Central memory CD8-positive, alpha-beta T cell (primary cell): ENCODE results near the gene SLC35G1.

ENCODE experiments used
- ATAC-seq: fragments of 150-1000 bp; cut with Tn5 transposase; replicated peaks from 2 replicates; pipeline ENCODE4 v1.10.0; 2022; ENCODE audit warnings: mild to moderate bottlenecking, moderate FRiP score, moderate number of reproducible peaks; ENCODE audit not compliant: poor library complexity, severe bottlenecking; ENCODE audit errors: extremely low read depth
- DNase-seq, 2 donors: peaks; one replicate each; pipeline ENCODE4 v3.0.0; 2021; ENCODE audit warnings: low spot score in 2 of 2
- H3K27ac Mint-ChIP-seq: one replicate; pipeline ENCODE4 v1.8.0; 2022; ENCODE audit warnings: low read depth, mild to moderate bottlenecking, moderate library complexity, mixed read lengths
- H3K27me3 Mint-ChIP-seq: one replicate; pipeline ENCODE4 v1.8.0; 2022; ENCODE audit warnings: mixed read lengths
- H3K36me3 Mint-ChIP-seq: one replicate; pipeline ENCODE4 v1.8.0; 2022; ENCODE audit warnings: mild to moderate bottlenecking, moderate library complexity, mixed read lengths; ENCODE audit not compliant: insufficient read depth
- H3K4me1 Mint-ChIP-seq: one replicate; pipeline ENCODE4 v1.8.0; 2022; ENCODE audit warnings: mixed read lengths
- H3K4me3 Mint-ChIP-seq: one replicate; pipeline ENCODE4 v1.8.0; 2022; ENCODE audit warnings: mild to moderate bottlenecking, moderate library complexity, mixed read lengths
- H3K9me3 Mint-ChIP-seq: one replicate; pipeline ENCODE4 v1.8.0; 2022; ENCODE audit warnings: mixed read lengths

Gene SLC35G1

DNA sequence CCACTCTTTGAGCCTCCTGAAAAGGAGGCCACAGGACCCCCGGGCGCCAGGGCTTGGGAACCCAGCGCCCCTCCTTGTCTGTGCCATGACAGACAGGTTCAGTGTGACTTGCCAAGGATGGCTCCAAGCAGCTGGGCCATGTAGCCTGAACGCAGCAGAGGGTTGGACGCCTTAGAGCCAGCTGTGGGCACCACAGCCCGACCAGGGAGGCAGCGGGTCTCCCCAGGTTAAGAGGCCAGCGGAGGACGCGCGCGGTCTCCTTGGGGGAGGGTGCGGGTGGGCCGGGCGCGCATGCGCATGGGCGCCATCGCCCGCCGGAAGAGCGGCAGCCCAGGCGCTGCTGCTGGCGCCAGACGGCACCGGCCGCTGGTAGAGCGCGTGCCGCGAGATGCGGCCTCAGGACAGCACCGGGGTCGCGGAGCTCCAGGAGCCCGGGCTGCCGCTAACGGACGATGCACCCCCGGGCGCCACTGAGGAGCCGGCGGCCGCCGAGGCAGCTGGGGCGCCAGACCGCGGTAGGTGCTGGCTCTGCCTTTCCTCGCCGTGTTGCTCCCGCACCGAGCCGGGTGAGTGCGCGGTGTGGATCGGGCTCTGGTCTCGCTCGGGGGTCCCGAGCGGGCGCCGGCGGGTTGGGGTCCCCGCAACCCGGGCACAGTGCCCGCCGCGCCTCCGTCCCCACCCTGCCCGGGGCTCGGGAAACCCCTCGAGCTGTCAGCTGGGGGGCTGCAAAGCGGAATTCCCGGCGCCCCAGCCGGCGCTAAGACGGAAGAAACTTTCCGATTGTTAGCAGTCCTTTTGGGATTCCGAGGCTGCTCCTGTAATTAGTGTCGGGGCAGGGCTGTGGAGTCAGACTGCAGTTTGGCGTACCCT is at the start of gene SLC35G1:
Gene SLC35G1, plus strand, starts transcription at position 333 of the 870 bp plus-strand sequence. Its CDS starts 56 bp downstream, at position 389.
- Mint-ChIP-seq H3K4me1 (peaks cover 15% of the 10 kb centered on the region), H3K36me3 (peaks cover 5% of the 10 kb centered on the region), H3K27ac (peak within 1 kb of the TSS; percentile 19), H3K4me3 (peak within 1 kb of the TSS; percentile 73), H3K9me3 (no peaks in the 10 kb centered on the region), H3K27me3 (peaks cover 34% of the 10 kb centered on the region)
- ATAC-seq (peak; percentile 69), DNase-seq (peak in 1 of 2 donors; percentile 23)

- DNase-seq (no peak), ATAC-seq (no peak)
- H3K9me3 Mint-ChIP-seq, result no peaks in the 10 kb centered on the region
- no peak overlapping the region for H3K4me3 Mint-ChIP-seq
- H3K27ac Mint-ChIP-seq, result no peak overlapping the region
- no peaks in the 10 kb centered on the region for H3K36me3 Mint-ChIP-seq
- no peaks in the 10 kb centered on the region for H3K4me1 Mint-ChIP-seq
- peaks cover 8% of the 10 kb centered on the region for H3K27me3 Mint-ChIP-seq
Measured at GRCh38 chr10:93844979-93845626, 48.7 kb upstream of the SLC35G1 start.

GRCh38 chr10:93849593-93849992 is 44.2 kb upstream of the SLC35G1 start:
- Mint-ChIP-seq H3K27me3 (peaks cover 26% of the 10 kb centered on the region), H3K36me3 (no peaks in the 10 kb centered on the region), H3K27ac (no peak overlapping the region), H3K4me3 (no peak overlapping the region), H3K9me3 (peaks cover 4% of the 10 kb centered on the region), H3K4me1 (no peaks in the 10 kb centered on the region)
- no peak for ATAC-seq
- no peak for DNase-seq

DNA sequence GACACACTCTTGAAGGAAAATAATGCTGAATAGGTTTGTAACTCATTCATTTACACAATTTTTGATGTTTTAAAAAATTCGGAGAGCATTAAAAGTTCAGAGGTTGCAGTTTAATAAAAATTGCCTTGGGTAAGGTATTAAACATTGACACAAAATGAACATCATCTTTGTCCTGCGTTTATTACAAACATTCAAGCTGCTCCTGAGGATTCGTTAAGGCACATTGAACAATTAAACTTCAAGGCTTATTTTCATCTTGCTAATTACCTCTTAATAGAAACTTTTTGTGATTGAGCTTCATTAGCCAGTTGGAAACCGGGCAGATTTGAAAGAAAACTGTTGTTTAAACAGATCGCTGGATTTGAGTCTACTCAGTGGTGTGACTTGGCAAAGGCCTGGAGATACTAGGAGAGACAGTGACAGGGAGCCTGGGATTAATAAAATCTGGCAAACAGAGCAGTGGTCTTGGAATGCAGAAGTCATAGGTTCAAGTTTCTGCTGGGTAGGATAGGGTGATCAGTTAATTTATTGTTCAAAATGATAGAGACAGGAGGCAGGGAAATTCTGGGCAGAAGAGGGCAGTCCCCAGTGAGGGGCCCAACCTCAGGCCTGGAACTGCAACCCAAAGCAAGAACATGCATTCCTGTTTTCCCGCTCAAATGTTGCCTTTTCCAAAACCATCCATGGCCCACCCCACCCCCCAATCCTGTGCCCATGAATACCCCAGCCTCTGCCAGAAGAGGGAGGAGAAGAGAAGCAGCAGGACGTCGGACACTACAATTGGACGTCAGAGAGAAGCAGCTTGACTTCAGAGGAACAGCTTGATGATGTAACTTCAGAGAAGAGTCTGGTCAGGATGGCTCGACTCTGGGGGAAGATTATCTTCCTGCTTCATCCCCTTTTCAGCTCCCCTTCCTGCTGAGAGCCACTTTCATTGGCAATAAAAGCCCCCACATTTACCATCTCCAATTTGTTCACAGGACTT is 43.5 kb upstream of the SLC35G1 start:
- ATAC-seq (no peak), DNase-seq (no peak)
- no peak overlapping the region for H3K27ac Mint-ChIP-seq
- peaks cover 4% of the 10 kb centered on the region for H3K9me3 Mint-ChIP-seq
- no peak overlapping the region for H3K4me3 Mint-ChIP-seq
- H3K27me3 Mint-ChIP-seq, result peaks cover 26% of the 10 kb centered on the region
- H3K36me3 Mint-ChIP-seq, result no peaks in the 10 kb centered on the region
- H3K4me1 Mint-ChIP-seq, result no peaks in the 10 kb centered on the region

- ATAC-seq (no peak), DNase-seq (no peak)
- no peaks in the 10 kb centered on the region for H3K36me3 Mint-ChIP-seq
- H3K27ac Mint-ChIP-seq, result no peak overlapping the region
- peaks cover 4% of the 10 kb centered on the region for H3K9me3 Mint-ChIP-seq
- H3K4me3 Mint-ChIP-seq, result no peak overlapping the region
- H3K27me3 Mint-ChIP-seq, result peaks cover 26% of the 10 kb centered on the region
- H3K4me1 Mint-ChIP-seq, result no peaks in the 10 kb centered on the region
Measured at GRCh38 chr10:93851169-93851568, 42.6 kb upstream of the SLC35G1 start.

DNA sequence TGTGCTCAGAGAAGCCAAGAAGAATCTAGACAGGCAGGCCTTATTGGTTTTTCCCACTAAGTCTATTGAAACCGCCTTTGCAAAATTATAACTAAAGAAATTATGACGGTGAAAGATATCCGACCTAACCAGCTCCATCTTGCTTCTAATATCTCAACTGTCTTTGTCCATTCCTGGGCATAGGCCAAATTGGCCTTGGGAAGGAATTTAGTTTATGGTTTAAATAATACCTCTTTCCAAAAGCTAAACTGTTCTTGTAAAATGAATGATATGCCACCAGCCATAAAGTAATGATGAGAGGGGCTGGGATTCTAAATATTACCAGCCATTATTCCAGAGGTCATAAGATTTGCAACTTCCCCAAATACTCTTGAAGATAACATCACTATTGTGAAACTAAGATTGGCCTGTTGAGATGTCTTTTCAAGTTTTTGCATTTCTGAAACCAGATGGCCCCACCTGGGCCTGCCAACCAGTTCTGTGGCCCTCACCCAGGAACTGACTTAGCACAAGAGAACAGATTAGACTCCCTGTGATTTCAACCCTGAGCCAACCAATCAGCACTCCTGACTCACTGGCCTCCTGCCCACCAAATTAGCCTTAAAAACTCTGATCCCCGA is 41.2 kb upstream of the SLC35G1 start:
- peaks cover 4% of the 10 kb centered on the region for H3K9me3 Mint-ChIP-seq
- ATAC-seq (no peak), DNase-seq (no peak)
- no peaks in the 10 kb centered on the region for H3K36me3 Mint-ChIP-seq
- no peak overlapping the region for H3K27ac Mint-ChIP-seq
- H3K27me3 Mint-ChIP-seq, result peaks cover 26% of the 10 kb centered on the region
- no peak overlapping the region for H3K4me3 Mint-ChIP-seq
- H3K4me1 Mint-ChIP-seq, result no peaks in the 10 kb centered on the region

GRCh38 chr10:93854975-93855374 is 38.8 kb upstream of the SLC35G1 start:
- DNase-seq (no peak), ATAC-seq (no peak)
- no peaks in the 10 kb centered on the region for H3K4me1 Mint-ChIP-seq
- no peak overlapping the region for H3K4me3 Mint-ChIP-seq
- peaks cover 26% of the 10 kb centered on the region for H3K27me3 Mint-ChIP-seq
- H3K9me3 Mint-ChIP-seq, result peaks cover 4% of the 10 kb centered on the region
- no peak overlapping the region for H3K27ac Mint-ChIP-seq
- H3K36me3 Mint-ChIP-seq, result no peaks in the 10 kb centered on the region

DNA sequence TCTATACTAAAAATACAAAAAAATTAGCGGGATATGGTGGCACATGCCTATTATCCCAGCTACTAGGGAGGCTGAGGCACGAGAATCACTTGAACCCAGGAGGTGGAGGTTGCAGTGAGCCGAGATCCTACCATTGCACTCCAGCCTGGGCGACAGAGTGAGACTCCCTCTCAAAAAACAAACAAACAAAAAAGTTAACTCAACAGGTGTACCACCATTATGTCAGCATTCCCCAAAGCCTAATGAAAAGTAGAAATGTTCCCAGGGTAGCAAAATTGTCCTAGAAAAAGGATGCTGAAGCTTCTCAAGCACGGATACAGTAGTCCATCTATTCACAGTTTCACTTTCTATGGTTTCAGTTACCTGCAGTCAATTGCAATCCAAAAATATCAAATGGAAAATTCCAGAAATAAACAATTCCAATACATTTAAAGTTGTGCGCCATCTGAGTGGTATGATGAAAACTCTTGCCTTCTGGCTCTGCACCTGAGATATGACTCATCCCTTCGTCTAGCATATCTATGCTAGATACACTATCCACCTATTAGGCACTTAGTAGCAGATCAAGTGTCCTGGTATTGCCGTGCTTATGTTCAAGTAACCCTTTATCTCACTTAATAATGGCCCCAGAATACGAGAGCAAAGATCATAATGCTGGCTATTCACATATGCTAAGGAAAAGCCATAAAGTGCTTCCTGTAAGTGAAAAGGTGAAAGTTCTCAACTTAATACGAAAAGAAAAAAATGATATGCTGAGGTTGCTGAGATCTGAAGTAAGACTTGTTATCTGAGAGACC is 37.2 kb upstream of the SLC35G1 start:
- peaks cover 24% of the 10 kb centered on the region for H3K27me3 Mint-ChIP-seq
- ATAC-seq, result no peak
- H3K27ac Mint-ChIP-seq, result no peak overlapping the region
- no peaks in the 10 kb centered on the region for H3K36me3 Mint-ChIP-seq
- H3K9me3 Mint-ChIP-seq, result peaks cover 4% of the 10 kb centered on the region
- H3K4me3 Mint-ChIP-seq, result no peak overlapping the region
- DNase-seq, result no peak
- H3K4me1 Mint-ChIP-seq, result no peaks in the 10 kb centered on the region

- Mint-ChIP-seq H3K27me3 (peaks cover 3% of the 10 kb centered on the region), H3K36me3 (no peaks in the 10 kb centered on the region), H3K4me3 (no peak overlapping the region), H3K9me3 (no peaks in the 10 kb centered on the region), H3K27ac (no peak overlapping the region), H3K4me1 (no peaks in the 10 kb centered on the region)
- no peak for DNase-seq
- ATAC-seq, result no peak
Measured at GRCh38 chr10:93859049-93859655, 34.6 kb upstream of the SLC35G1 start.

- Mint-ChIP-seq H3K9me3 (no peaks in the 10 kb centered on the region), H3K27me3 (peaks cover 5% of the 10 kb centered on the region), H3K4me1 (no peaks in the 10 kb centered on the region), H3K4me3 (no peak overlapping the region), H3K36me3 (no peaks in the 10 kb centered on the region), H3K27ac (no peak overlapping the region)
- ATAC-seq (no peak), DNase-seq (no peak)
Measured at GRCh38 chr10:93861825-93862224, 32.0 kb upstream of the SLC35G1 start.

- no peak for DNase-seq
- H3K4me1 Mint-ChIP-seq, result no peaks in the 10 kb centered on the region
- H3K36me3 Mint-ChIP-seq, result no peaks in the 10 kb centered on the region
- H3K9me3 Mint-ChIP-seq, result no peaks in the 10 kb centered on the region
- no peak overlapping the region for H3K4me3 Mint-ChIP-seq
- no peak overlapping the region for H3K27ac Mint-ChIP-seq
- ATAC-seq, result no peak
- H3K27me3 Mint-ChIP-seq, result peaks cover 34% of the 10 kb centered on the region
Measured at GRCh38 chr10:93865794-93866425, 27.9 kb upstream of the SLC35G1 start.
